ENCODE results near the gene ZNF142. TPM values are rescaled to one million over a fixed set of nuclear protein-coding genes. Genes with fewer than 3 reads are reported as not detected.

ZNF142 gene
- total and polyA plus RNA-seq, 9 of the 15 experiments (the other 6 are each of a cell fraction or from before 2014, with no cell fraction given): 0.50 to 26.1 (median 4.5) TPM

DNA sequence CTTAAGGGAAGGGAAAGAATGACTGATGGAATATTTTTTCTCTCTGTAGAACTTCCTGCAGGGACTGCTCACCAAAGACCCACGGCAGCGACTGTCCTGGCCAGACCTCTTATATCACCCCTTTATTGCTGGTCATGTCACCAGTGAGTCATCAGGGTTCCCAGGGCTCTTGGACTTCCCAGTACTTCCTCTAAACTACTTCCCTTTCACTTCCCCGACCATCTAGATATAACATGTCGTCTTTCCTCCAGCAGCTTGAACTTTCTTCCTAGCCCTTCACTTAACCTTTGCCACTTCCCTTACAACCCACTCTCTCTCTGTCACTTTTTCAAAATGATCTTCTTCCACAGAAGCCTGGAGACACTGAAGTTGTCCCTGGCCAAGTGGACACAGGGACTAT lies 19.7 kb upstream of the ZNF142 start (continued):
- no peak for TF ChIP-seq NFE2 (IDR thresholded peaks at IDR 0.05; ENCODE audit: low read depth)
- TF ChIP-seq NCOA1 (IDR thresholded peaks at IDR 0.05; ENCODE audit: low read depth): no peak
- TF ChIP-seq, protein P1, sequence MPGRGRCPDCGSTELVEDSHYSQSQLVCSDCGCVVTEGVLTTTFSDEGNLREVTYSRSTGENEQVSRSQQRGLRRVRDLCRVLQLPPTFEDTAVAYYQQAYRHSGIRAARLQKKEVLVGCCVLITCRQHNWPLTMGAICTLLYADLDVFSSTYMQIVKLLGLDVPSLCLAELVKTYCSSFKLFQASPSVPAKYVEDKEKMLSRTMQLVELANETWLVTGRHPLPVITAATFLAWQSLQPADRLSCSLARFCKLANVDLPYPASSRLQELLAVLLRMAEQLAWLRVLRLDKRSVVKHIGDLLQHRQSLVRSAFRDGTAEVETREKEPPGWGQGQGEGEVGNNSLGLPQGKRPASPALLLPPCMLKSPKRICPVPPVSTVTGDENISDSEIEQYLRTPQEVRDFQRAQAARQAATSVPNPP (IDR thresholded peaks at IDR 0.05; ENCODE audit: borderline replicate concordance, insufficient read depth, insufficient read length): no peak
- TF ChIP-seq, protein P2, sequence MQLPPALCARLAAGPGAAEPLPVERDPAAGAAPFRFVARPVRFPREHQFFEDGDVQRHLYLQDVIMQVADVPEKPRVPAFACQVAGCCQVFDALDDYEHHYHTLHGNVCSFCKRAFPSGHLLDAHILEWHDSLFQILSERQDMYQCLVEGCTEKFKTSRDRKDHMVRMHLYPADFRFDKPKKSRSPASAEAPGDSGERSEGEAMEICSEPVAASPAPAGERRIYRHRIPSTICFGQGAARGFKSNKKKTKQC (CRISPR knock-in tag; IDR thresholded peaks at IDR 0.05): no peak
- TF ChIP-seq DPF2 (IDR thresholded peaks at IDR 0.05): peak; percentile 57
- TF ChIP-seq, protein P3, sequence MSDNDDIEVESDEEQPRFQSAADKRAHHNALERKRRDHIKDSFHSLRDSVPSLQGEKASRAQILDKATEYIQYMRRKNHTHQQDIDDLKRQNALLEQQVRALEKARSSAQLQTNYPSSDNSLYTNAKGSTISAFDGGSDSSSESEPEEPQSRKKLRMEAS (CRISPR knock-in tag; IDR thresholded peaks at IDR 0.05): no peak
- TF ChIP-seq SMARCE1 (IDR thresholded peaks at IDR 0.05): peak; percentile 74
- TF ChIP-seq, protein P4, sequence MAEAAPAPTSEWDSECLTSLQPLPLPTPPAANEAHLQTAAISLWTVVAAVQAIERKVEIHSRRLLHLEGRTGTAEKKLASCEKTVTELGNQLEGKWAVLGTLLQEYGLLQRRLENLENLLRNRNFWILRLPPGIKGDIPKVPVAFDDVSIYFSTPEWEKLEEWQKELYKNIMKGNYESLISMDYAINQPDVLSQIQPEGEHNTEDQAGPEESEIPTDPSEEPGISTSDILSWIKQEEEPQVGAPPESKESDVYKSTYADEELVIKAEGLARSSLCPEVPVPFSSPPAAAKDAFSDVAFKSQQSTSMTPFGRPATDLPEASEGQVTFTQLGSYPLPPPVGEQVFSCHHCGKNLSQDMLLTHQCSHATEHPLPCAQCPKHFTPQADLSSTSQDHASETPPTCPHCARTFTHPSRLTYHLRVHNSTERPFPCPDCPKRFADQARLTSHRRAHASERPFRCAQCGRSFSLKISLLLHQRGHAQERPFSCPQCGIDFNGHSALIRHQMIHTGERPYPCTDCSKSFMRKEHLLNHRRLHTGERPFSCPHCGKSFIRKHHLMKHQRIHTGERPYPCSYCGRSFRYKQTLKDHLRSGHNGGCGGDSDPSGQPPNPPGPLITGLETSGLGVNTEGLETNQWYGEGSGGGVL (CRISPR knock-in tag; IDR thresholded peaks at IDR 0.05): no peak
- TF ChIP-seq, protein P5, sequence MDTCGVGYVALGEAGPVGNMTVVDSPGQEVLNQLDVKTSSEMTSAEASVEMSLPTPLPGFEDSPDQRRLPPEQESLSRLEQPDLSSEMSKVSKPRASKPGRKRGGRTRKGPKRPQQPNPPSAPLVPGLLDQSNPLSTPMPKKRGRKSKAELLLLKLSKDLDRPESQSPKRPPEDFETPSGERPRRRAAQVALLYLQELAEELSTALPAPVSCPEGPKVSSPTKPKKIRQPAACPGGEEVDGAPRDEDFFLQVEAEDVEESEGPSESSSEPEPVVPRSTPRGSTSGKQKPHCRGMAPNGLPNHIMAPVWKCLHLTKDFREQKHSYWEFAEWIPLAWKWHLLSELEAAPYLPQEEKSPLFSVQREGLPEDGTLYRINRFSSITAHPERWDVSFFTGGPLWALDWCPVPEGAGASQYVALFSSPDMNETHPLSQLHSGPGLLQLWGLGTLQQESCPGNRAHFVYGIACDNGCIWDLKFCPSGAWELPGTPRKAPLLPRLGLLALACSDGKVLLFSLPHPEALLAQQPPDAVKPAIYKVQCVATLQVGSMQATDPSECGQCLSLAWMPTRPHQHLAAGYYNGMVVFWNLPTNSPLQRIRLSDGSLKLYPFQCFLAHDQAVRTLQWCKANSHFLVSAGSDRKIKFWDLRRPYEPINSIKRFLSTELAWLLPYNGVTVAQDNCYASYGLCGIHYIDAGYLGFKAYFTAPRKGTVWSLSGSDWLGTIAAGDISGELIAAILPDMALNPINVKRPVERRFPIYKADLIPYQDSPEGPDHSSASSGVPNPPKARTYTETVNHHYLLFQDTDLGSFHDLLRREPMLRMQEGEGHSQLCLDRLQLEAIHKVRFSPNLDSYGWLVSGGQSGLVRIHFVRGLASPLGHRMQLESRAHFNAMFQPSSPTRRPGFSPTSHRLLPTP (IDR thresholded peaks at IDR 0.05; ENCODE audit: borderline replicate concordance, extremely low read depth, insufficient read length): no peak
- no peak for TF ChIP-seq TRIM24 (IDR thresholded peaks at IDR 0.05)
- no peak for TF ChIP-seq ZNF41 (CRISPR knock-in tag; conservative IDR thresholded peaks at IDR 0.05)
- TF ChIP-seq FOSL1 (tag; conservative IDR thresholded peaks at IDR 0.05): peak; percentile 92
- no peak for TF ChIP-seq ZNF668 (CRISPR knock-in tag; IDR thresholded peaks at IDR 0.05)
- TF ChIP-seq, protein P6, sequence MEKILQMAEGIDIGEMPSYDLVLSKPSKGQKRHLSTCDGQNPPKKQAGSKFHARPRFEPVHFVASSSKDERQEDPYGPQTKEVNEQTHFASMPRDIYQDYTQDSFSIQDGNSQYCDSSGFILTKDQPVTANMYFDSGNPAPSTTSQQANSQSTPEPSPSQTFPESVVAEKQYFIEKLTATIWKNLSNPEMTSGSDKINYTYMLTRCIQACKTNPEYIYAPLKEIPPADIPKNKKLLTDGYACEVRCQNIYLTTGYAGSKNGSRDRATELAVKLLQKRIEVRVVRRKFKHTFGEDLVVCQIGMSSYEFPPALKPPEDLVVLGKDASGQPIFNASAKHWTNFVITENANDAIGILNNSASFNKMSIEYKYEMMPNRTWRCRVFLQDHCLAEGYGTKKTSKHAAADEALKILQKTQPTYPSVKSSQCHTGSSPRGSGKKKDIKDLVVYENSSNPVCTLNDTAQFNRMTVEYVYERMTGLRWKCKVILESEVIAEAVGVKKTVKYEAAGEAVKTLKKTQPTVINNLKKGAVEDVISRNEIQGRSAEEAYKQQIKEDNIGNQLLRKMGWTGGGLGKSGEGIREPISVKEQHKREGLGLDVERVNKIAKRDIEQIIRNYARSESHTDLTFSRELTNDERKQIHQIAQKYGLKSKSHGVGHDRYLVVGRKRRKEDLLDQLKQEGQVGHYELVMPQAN (IDR thresholded peaks at IDR 0.05; ENCODE audit: borderline replicate concordance): no peak
- no peak for TF ChIP-seq NR2C2 (CRISPR knock-in tag; IDR thresholded peaks at IDR 0.05)
- 0 out of 2 replicates have a peak, but pooled peaks have one; percentile 30 for TF ChIP-seq NR2C2 (tag; IDR thresholded peaks at IDR 0.05)
- TF ChIP-seq PHF8 (IDR thresholded peaks at IDR 0.05; ENCODE audit: borderline replicate concordance, low read length): peak; percentile 20; the same call in 1 of the 2 replicates
- TF ChIP-seq MTA2 (IDR thresholded peaks at IDR 0.05; ENCODE audit: low read depth): no peak

All from K562 (cell line).